ENCODE data around the gene ERI3.
A peak's percentile ranks its signal among the peaks of the same experiment; 100 is the strongest.

ERI3 gene

DNA sequence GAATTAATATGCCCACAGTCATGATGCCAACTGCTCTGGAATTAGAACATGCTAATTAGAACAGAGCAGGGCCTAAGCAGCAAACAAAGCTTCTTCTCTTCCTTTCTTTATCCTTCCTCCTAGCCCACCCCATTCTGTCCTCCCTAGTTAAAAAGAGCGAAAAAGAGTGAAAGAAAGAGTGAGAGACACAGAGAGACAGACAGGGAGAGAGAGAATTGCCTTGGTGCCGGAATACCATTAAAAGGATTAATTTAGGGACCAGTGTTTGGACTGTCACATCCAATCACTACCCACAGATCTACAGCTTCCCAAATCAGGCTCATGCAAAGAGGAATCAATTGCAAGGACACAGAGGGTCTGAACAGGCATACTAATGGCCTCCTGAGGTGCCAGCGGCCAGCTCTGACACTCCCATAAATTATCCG is 7.0 kb downstream of the ERI3 start:
- no peak for DNase-seq

DNA sequence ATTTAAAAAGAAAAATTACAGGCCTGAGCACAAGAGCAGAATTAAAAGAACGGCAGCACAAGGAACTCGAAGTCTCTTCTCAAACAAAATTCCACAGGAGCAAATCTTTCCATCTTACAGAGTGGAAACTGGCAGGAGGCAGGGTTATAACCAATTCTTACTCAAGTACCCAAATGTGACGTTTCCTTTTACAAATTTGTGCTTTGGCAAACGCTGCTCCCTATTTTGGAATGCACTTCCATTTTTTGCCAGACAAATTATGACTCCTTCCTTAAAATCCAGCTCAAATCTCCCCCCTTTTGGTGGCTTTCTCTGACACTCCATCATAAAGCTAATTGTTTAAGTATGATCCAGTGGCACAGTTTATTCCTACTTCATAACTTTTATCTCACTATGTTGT is 7.8 kb downstream of the ERI3 start:
- DNase-seq: no peak

DNA sequence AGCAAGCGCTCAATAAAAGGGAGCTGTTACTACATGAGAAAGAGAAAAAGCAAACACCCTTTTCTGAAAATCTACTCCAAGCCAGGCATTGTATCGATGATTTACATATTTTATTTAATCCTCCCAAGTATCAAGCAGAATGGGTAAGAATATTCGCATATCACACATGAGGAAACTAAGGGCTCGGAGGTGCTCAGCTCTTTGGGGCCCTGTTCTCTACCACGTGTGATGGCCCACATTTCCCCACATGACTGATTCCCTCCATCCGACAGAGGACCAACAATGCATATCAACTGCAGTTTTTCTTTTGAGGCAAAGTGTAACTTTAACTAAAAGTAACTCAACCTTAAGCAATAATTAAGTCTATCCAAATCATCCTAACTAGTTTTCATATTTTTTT is 8.2 kb downstream of the ERI3 start:
- no peak for DNase-seq

DNA sequence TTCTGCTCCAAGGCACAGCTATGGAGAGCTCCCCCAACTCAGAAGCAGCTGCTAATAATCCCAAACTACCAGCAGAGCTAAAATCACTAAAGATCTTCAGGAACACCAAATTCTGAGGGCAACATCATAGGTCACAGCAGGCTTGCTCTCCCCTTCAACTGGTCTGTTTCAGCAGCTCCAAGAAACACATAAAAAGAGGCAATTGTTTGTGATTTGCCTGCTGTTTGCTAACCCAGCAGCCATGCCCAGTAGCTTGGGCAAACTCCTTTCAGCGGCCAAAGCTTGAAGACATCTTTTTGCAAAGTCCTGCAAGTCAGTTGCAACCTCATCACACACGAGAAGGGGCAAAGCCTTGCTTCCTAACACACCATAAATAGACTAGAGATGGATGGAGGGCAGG is 8.9 kb downstream of the ERI3 start:
- DNase-seq: no peak

DNA sequence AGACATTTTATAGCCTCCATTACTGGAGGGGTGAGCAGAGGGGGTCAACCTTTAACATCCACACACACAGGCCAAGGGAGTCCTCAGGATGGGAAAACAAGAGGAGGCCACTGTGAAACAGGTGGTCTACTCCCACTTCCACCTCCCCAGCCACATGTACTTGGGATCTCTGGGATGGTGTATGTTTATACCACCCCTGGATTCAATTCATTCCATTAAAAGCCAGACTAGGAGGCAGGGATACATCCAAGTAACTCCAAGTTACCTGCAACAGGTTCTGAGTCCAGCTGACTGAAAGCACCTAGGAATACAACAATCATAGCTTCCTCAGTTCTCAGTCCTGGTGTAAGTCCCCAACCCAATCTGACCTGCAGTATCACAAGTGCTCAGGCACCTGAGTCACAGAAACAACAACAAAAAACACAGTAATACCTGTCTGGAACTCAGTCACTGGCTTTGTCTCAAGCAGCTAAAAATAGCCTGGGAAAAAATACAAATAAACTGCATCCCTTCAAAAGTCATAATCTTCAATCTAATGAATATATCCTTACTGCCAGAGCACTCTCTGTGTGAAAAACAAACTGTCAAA is 9.8 kb downstream of the ERI3 start:
- no peak for DNase-seq

DNA sequence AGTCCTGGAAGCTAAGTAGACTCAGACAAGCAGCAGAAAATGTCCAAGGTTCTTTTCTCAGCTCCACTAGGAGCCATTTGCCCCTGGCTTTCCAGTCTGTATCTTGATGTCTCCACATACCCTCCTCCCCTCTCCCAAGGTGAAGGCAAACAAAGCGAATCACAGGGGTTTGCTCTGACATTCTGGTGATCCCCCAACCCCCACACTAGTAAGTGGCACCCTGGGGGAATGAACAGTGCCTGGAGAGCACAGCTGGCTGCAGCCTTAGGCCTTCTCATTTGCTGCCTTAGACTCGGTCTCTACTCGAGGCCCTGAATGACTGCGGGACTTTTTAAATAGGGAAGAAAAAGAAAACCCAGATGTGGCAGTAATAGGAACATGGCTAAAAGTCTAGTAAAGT is 15.3 kb downstream of the ERI3 start:
- no peak for DNase-seq

DNA sequence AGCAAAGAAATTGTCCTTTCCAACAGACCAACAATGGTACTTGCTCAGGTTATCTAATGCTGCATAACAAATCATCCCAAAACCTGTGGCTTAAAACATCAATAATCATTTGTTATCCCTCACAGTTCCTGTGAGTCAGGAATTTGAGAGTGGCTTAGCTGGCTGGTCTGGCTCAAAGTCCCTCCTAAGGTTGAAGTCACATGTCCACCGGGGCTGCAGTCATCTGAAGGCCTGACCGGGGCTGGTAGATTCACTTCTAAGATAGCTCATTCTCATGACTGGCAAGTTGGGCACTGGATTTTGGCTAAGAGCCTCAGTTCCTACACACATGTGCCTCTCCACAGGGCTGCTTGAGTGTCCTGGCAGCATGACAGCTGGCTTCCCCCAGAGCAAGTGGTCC is 16.9 kb downstream of the ERI3 start:
- DNase-seq: no peak

DNA sequence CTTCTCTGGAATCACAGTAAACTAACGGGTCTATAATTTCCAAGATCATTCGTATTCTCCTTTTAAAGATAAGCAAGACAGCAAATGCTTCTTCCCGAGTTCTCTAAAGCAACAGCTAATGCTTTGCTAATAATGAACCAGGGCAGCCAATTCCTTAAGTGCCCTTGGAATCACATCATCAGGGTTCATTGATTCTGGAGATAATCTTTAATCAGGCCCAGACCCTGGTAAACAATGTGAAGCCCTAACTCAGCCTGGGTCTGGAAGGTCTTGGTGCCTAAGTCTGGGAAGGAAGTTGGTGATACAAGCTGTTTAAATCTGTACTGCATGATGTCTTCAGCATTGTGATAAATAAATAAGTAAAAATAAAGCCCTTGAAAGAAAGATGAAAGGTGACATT is 18.4 kb downstream of the ERI3 start:
- DNase-seq: no peak

DNA sequence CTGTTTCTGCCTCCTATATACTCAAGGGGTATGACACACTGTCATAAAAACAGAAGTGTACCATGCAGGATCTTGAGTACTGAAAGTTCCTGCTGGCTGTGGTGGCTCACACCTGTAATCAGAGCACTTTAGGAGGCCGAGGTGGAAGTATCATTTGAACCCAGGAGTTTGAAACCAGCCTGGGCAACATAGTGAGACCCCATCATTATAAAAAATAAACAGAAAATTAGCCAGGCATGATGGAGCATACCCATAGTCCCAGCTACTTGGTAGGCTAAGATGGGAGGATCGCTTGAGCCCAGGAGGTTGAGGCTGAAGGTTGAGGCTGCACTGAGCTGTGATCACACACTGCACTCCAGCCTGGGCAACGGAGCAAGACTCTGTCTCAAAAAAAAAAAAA is 20.1 kb downstream of the ERI3 start:
- no peak for DNase-seq

DNA sequence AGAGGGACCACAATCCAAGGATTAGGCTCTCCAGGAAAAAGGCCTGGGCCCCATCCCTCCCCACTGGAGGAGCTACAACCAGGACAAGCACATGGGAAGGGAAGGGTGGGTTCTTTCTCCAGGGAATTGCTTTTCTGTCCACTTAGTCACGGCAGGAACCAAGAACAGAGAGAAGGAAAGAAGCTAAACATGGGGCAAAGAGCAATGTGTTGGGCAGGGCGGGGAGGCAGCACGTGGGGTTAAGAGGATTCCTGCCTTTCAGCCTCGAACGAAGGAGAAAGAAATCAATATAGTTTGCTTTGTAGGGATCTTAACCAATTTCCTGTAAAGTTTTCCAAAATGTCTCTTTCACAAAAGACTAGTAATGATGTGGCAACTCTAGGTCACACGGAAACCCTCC is 21.7 kb downstream of the ERI3 start:
- DNase-seq: no peak

DNA sequence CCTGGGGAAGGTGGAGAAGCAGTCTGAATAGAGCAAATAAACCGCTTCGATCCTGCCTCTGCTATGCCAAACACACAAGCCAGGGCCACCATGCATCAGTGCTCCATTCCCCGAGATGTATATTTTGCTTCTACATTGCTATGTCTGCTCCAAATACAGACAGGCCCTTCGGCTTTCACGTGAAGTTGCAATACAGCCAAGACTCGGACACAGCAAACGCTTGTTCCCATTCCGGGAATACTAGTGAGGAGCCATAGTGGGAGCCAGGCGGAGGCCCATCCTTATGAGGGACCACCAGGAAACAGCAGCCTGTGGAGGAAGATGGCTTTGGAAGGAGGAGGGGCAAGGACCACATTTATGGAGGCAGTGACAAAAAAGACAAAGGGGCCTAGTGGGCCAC is 22.6 kb downstream of the ERI3 start:
- DNase-seq: no peak

DNA sequence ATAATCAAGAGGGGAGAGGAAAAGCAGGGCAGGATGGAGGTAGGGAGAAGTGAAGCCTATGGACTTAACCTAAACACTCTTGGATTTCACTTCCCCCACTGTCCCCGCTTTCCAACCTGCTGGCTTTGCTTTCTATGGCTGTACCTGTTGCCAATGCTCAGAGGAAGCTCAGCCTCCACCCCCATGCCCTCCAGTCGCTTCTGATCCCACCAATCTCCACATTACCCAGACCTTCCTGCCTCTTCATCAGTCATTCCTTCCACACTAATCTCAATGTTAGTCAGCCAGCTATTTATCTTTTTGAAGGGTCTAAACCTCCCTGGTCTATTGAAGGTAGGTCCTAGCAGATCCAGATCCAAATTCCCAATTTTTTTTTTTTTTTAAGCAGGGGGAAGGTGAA is 24.1 kb downstream of the ERI3 start:
- no peak for DNase-seq

DNA sequence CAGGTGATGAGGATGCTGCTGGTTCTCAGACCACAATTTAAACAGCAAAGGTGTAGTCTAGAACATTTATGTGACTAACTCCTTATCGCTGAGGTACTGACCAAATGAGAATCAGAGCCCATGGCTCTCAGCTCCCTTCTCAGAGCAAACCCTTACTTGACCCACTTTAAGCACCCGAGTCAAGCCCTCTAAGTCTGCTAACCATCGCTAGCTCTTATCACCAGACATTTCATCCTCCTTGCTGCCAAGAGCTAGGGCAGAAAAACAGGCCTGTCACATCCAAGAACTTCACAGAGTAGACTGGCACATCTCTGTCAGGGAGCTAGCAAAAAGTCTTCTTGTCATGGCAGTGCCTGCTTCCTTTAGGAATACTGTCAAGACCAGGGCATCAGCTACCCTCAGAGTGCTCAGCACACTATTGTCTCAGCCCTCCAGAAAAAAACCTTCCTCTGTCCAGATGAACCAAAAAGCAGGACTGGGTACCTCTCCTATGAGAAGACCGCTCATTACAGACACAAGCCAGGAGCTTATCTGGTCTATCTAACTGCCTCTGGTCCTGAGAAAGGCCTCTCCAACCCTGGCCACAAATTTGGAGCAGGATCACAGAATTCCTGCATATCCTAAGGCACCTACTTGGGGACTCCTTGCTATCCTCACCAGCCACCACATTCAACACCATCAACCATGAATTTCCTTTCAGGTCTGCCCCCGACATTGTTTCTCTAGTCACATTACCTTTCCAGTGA is 26.2 kb downstream of the ERI3 start:
- no peak for DNase-seq

DNA sequence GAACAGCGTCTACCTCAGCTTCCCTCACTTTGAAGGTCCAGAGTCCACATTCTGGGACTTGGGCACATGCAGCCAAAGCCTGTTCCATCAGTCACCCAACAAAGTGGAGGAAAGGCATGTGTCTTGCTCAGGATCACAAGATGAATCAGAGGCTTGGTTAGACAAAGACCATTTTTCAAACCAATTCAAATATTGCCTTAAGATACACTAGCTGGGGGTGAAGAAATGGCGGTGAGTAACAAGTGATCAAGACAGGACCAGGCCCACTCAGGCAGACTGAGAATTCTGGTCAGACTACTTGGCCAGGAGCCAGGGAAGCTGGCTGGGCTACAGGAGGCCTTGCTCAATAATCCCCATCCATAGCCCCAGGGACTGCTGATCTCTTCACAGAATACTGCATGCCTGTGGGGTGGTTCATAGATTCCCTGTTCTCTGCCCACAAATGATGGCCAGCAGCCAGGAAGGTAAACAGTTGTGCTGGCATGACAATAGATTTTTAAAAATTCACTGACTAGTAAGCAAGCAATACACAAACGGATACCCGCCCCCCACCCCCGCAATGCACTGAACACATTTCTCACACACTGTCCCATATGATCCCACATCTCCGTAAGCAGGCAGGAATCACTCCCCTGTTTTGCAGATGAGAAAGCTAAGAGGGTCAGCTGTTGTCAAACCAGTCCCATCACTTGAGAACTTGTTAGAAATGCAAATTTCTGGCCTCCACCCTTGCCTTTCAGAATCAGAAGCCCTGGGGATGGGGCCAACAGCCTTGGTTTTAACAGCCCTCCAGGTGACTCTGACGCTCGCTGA is 27.2 kb downstream of the ERI3 start:
- DNase-seq: peak; percentile 93

DNA sequence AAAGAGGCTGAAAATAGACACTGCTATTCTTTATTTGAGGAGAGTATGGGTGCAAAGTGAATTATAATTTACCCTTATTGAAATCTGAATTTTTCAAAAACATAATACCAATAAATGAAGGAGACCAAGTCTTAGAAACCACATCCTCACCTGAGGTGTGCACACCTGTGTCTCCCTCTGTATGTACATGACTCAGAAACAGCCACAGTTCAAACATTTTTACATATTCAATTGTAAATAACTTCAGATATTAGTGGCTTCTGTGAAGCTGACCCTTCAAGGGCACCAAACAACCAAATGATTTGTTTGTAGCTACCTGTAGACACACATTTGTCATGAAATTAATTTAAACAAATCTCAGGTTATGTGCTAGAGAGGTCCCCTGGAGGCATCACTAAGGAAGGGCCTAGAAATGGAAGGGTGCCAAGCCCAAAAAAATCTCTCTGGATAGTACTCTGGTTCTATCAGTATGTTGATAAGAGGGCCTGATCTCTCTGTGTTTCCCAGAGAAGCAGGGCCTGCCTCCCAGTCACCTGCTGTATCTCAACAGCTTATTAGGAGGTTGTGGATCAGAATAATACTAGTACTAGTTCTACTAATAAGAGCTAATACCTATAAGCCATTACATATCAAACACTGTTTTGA is 28.1 kb downstream of the ERI3 start:
- DNase-seq: no peak

DNA sequence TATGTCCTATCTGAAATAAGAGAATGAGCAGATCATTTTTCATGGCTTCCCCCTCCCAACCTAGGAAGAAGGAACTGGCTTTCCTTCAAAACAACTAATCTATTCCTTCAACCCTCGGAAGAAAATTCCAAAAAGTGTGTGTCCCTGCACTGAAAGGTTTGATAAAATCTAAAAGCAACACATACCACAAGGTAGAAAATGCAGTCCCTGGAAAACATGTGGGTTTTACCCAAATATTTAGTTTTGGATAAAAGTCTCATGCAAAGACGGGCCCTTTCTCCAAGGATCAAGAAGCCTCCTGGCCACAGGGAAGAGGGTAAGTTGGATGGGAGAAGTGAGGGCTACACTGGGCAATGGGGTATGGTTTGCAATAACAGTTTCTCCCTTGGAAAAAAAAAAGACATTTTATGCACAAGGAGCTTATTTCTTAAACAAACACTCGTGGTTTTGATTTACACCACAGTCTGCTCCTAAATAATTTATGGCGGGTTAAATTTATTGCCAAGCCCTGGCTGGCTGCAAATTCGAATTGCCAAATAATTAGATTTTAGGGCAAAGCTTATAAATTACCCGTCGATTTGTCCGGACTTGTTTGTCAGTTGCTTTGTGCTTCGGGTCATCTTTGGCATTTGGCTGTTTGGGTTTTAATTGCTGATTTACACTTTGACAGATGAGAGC is 28.9 kb downstream of the ERI3 start:
- DNase-seq: peak; percentile 46

DNA sequence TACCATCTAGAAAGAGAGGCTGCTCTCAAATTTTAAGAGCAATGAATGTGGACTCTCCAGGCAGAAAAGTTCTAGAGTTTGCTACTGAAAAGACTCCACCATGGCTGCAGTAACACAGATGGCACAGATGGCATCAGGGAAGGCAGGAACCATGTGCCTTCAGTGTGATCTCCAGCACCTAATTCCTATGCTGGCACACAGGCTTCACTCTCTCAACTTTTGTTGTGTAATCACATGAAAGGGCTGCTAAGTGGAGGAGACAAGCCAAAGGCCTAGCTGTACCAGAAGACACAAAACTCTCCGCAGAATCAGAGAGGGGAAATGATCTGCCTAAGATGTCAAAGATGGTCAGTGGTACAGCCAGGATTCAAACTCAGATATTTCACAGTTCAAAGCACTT is 31.1 kb downstream of the ERI3 start:
- DNase-seq: no peak

DNA sequence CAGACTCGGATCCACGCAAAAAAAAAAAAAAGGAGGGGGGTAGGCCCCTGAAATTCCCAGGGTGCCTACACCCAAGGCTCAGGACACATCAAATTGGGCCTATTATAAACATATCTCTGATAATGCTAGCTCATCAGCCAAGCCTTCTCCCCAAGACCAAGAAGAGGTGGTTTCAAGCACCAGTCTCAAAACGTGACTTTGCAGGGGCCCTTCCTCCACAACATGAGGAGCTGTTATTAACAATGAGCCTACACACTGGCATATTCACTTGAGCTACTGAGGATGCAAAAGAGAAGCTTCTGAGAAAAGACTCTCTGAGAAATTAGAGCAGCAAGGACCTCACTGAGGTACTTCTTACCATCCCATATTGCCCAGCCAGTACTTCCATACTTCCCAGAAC is 32.7 kb downstream of the ERI3 start:
- DNase-seq: no peak

DNA sequence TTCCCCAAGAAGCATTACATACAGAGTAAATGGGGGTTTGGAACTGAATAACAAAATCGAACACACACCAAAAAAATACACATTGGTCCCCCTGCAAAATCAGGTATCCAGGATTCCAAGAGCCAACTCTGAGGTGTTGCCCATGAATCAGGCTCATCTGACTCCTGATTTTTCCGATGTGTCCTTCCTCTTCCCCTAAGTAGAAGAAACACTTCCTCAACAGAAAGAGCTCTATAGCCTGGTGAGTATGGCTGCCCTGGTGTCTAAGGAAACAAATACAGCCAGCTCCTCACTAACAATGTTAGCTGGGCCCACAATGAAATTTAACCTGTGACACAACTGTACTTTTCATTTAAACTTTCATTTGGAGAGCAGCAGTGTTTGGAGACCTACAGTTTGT is 33.6 kb downstream of the ERI3 start:
- no peak for DNase-seq

DNA sequence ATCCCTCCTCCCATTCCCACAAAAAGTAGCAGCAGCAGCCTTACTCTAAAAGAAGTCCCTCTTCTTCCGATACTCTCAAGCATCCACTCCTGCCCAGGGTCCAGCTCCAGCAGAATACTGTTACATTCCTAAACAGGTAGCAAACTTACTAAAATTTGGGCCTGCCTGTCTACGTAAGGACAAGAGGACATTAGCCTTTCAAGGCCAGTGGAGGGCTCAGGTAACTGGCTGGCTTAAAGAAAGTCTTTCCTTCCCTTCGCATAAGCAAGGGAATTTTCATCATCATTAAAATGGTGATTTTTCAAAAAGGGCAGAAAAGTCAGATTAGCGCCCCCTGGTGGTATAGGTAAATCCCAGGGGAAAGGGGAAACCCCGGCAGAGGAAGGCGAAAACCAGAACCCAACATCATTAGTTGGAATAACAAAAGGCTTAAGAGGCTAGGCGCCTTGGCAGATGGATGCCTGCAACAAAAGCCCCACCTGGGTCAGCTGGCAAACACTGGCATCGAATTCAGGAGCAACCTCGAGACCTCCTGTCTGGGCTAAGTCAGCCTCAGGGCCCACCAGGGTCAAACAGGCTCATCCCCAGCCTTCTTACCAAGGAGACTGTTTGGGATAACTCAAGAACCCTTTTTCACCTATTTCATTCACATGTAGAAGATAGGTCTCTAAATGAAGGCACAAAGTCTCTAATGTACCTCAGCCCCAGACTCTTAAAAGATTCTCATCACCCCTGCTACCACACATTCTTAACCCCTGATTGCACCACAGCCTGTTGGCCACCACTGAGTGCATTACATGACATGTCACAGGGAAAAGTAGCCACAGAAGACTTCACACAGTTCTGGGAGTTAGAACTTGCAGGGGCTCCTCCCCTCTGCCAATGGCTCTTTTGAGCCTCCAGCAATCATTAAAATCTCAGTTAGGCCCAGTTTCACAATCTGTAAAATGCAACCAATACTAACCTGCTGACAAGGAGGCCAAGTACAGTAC is 36.7 kb downstream of the ERI3 start:
- peak; percentile 71 for DNase-seq

DNA sequence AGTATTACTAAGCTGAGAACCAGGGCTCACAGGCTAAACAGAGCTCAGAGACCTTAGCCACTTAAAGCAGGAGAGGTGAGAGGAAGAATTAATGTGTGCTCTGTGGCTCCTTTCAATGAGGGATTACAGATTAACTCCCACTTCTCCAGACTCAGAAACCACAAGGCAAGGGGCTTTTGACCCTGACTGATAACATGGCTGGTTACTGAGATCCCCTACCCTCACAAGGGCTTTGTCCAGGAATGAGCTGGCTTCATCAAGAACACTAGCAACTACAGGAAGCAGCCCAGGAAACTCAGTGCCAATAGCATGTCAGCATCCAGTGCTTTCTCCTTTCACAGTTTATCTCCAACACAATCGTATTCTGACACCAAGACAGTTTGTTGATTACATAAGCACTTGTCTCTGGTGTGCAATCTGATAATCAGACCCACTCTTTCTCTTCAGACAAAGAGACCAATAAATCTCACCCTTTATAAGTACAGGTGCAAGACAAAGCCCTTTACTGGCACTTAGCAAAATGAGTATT is 38.8 kb downstream of the ERI3 start:
- DNase-seq: peak; percentile 48

DNA sequence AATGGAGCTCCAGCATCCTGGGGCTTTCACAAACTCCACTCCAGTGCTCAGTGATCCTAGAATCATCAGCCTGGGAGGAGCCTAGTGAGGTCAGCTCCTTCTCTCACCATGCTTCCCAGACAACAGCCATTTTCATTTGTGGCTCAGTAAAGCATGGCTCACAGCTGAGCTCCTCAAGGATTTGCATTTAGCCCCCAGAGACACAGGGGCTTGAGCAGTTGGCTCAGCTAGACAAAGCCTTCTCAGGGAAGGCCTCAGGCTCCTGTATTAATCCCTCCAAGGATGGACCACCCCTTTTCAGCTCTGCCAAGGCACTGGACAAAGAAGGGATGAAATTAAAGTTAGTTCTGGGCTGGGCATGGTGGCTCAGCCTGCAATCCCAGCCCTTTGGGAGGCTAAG is 39.5 kb downstream of the ERI3 start:
- no peak for DNase-seq

Measured in NCI-H1105 treated with DMSO at 0.1 percent for 48 hours (cell line).